AG04450 (cell line): ENCODE data around the gene NVL. TPM values are rescaled to one million over a fixed set of nuclear protein-coding genes. Genes with fewer than 3 reads are reported as not detected.
"Not testable (repeated sequence)": the region's sequence is repeated elsewhere in the genome, so short reads cannot be mapped to it uniquely, and the experiment has no call there.

ENCODE experiments used
- CTCF ChIA-PET: fragments of 300-600, 350-600 bp; formaldehyde crosslinking; extraction: SDS; loops from one replicate; lab custom pipeline; 2022; ENCODE audit warnings: antibody characterized with exemption, inconsistent platforms; lab: Charles Lee
- POLR2A ChIA-PET: fragments of 350-600 bp; formaldehyde crosslinking; extraction: SDS; loops from one replicate; lab custom pipeline; 2021; ENCODE audit warnings: antibody characterized with exemption, inconsistent platforms; lab: Yijun Ruan, JAX
- DNase-seq: peaks from one replicate; pipeline ENCODE4 v3.0.0-alpha.2; 2011; ENCODE audit warnings: low read depth, low spot score
- H3K27ac ChIP-seq: one replicate; pipeline ENCODE4 v1.5.1; 2012; ENCODE audit warnings: low read depth, low read length, control low read depth
- H3K27me3 ChIP-seq: one replicate; pipeline ENCODE4 v1.6.0; 2012; ENCODE audit warnings: low read length; ENCODE audit not compliant: control insufficient read depth, insufficient read depth
- H3K4me3 ChIP-seq: 2 replicates; pipeline ENCODE4 v1.5.1; 2011; ENCODE audit warnings: mild to moderate bottlenecking, low read depth, low read length, control low read depth
- H3K9me3 ChIP-seq: 2 replicates; pipeline ENCODE4 v1.5.1; 2012; ENCODE audit warnings: low read length; ENCODE audit not compliant: control insufficient read depth, insufficient read depth
- CTCF ChIP-seq: IDR thresholded peaks from 2 replicates; pipeline ENCODE4 v1.5.1; 2011; ENCODE audit warnings: low read depth, low read length, control low read depth, inconsistent platforms
- polyA plus RNA-seq: library from polyadenylated mRNA; depleted of rRNA; stranded (reverse); fragments of >200 nt; gene quantifications from 2 replicates; pipeline ENCODE4 v1.2.3, GENCODE V29; 2011

Gene NVL
- polyA plus RNA-seq, 1 experiment = 18.8 TPM

GRCh38 chr1:224312025-224312424, 17.9 kb downstream of the NVL start:
- ChIA-PET CTCF (no interaction called here), POLR2A (no interaction called here)
- Histone ChIP-seq H3K4me3 (no peak overlapping the region), H3K9me3 (no peaks in the 10 kb centered on the region), H3K27me3 (no peaks in the 10 kb centered on the region), H3K27ac (no peak overlapping the region)
- DNase-seq = no peak
- TF ChIP-seq CTCF = no peak

- DNase-seq, POLR2A ChIA-PET, H3K9me3 ChIP-seq, H3K4me3 ChIP-seq, H3K27ac ChIP-seq, CTCF ChIA-PET, H3K27me3 ChIP-seq: not testable (repeated sequence)
Measured at GRCh38 chr1:224311503-224311902, 18.5 kb downstream of the NVL start.

GRCh38 chr1:224308064-224308463, 21.9 kb downstream of the NVL start:
- Histone ChIP-seq H3K4me3 (no peak overlapping the region), H3K9me3 (no peaks in the 10 kb centered on the region), H3K27ac (no peak overlapping the region), H3K27me3 (no peaks in the 10 kb centered on the region)
- DNase-seq = no peak
- POLR2A ChIA-PET = no interaction called here
- TF ChIP-seq CTCF = no peak
- CTCF ChIA-PET = interaction anchor here (0.6 to 0.7 kb wide), 4 partner anchors 15 to 257 kb away, joined by 3 to 4 read pairs (median 3); no protein-coding TSS in a partner anchor

GRCh38 chr1:224304767-224305166, 25.2 kb downstream of the NVL start:
- no peak for DNase-seq
- POLR2A ChIA-PET = no interaction called here
- TF ChIP-seq CTCF = no peak
- Histone ChIP-seq H3K4me3 (no peak overlapping the region), H3K27ac (no peak overlapping the region), H3K27me3 (no peaks in the 10 kb centered on the region), H3K9me3 (no peaks in the 10 kb centered on the region)
- CTCF ChIA-PET = no interaction called here

GRCh38 chr1:224302947-224303346, 27.0 kb downstream of the NVL start:
- Histone ChIP-seq H3K27me3 (no peaks in the 10 kb centered on the region), H3K4me3 (no peak overlapping the region), H3K27ac (no peak overlapping the region), H3K9me3 (no peaks in the 10 kb centered on the region)
- DNase-seq = no peak
- ChIA-PET POLR2A (no interaction called here), CTCF (interaction anchor here (0.6 to 0.8 kb wide), 2 partner anchors 28 to 154 kb away, joined by 4 to 6 read pairs; no protein-coding TSS in a partner anchor)
- no peak for TF ChIP-seq CTCF

- DNase-seq = no peak
- ChIA-PET CTCF (no interaction called here), POLR2A (no interaction called here)
- no peak for TF ChIP-seq CTCF
- H3K27me3 ChIP-seq = no peaks in the 10 kb centered on the region
- no peaks in the 10 kb centered on the region for H3K9me3 ChIP-seq
- no peak overlapping the region for H3K4me3 ChIP-seq
- no peak overlapping the region for H3K27ac ChIP-seq
Measured at GRCh38 chr1:224301391-224301790, 28.6 kb downstream of the NVL start.
